IPS DF 6.9 (cell line): ENCODE data around the gene MEI1.

Experiments
- DNase-seq: peaks from one replicate; pipeline ENCODE4 v3.0.0-alpha.2; 2013; ENCODE audit warnings: low read depth, low spot score
- H3K27ac ChIP-seq: one replicate; pipeline ENCODE4 v1.5.1; 2013; ENCODE audit warnings: low read length, control low read depth
- H3K27me3 ChIP-seq: 2 replicates; pipeline ENCODE4 v1.6.1; 2013; ENCODE audit warnings: mild to moderate bottlenecking, low read length; ENCODE audit not compliant: control insufficient read depth, insufficient read depth
- H3K36me3 ChIP-seq: 2 replicates; pipeline ENCODE4 v1.6.1; 2013; ENCODE audit warnings: low read length; ENCODE audit not compliant: control insufficient read depth, insufficient read depth
- H3K4me1 ChIP-seq: 2 replicates; pipeline ENCODE4 v1.6.1; 2013; ENCODE audit warnings: low read length; ENCODE audit not compliant: control insufficient read depth, insufficient read depth
- H3K4me3 ChIP-seq: 2 replicates; pipeline ENCODE4 v1.5.1; 2013; ENCODE audit warnings: mild to moderate bottlenecking, low read length
- H3K9me3 ChIP-seq: 2 replicates; pipeline ENCODE4 v1.6.1; 2013; ENCODE audit warnings: low read length, inconsistent platforms; ENCODE audit not compliant: control insufficient read depth, insufficient read depth
- WGBS: extraction: QIAGEN DNeasy Blood & Tissue Kit; methylation state at CpG from one replicate; pipeline ENCODE4 v1.1.7; 2013; ENCODE audit warnings: mixed read lengths, missing lambda C conversion rate; ENCODE audit not compliant: insufficient read length, insufficient coverage; 5-methylcytosine and 5-hydroxymethylcytosine counted together

MEI1 gene

GRCh38 chr22:41841085-41841712 lies 141.9 kb downstream of the MEI1 start:
- Histone ChIP-seq H3K4me1 (peaks cover 7% of the 10 kb centered on the region), H3K9me3 (no peaks in the 10 kb centered on the region), H3K36me3 (peaks cover 9% of the 10 kb centered on the region; the same call in 1 of the 2 replicates), H3K4me3 (no peak overlapping the region), H3K27me3 (no peaks in the 10 kb centered on the region), H3K27ac (no peak overlapping the region)
- no CpG with 5 or more reads among the region's 3 CpGs for WGBS
- DNase-seq: no peak

- no peaks in the 10 kb centered on the region for H3K9me3 ChIP-seq
- no peak overlapping the region for H3K27ac ChIP-seq
- no CpG with 5 or more reads among the region's 8 CpGs for WGBS
- no peaks in the 10 kb centered on the region for H3K27me3 ChIP-seq
- DNase-seq: no peak
- H3K4me3 ChIP-seq: no peak overlapping the region
- peaks cover 7% of the 10 kb centered on the region; the same call in 1 of the 2 replicates for H3K36me3 ChIP-seq
- peaks cover 13% of the 10 kb centered on the region for H3K4me1 ChIP-seq
These were observed 144.0 kb downstream of the MEI1 start for GRCh38 chr22:41842996-41843970.

GRCh38 chr22:41844036-41844435 lies 144.7 kb downstream of the MEI1 start:
- Histone ChIP-seq H3K9me3 (no peaks in the 10 kb centered on the region), H3K27ac (no peak overlapping the region), H3K4me3 (no peak overlapping the region), H3K27me3 (no peaks in the 10 kb centered on the region), H3K4me1 (peaks cover 16% of the 10 kb centered on the region), H3K36me3 (peaks cover 8% of the 10 kb centered on the region; the same call in 1 of the 2 replicates)
- WGBS: no CpG with 5 or more reads among the region's 1 CpG
- DNase-seq: no peak

GRCh38 chr22:41844513-41844912 lies 145.2 kb downstream of the MEI1 start:
- H3K27me3 ChIP-seq: no peaks in the 10 kb centered on the region
- no peak overlapping the region for H3K27ac ChIP-seq
- no peaks in the 10 kb centered on the region for H3K9me3 ChIP-seq
- H3K4me3 ChIP-seq: no peak overlapping the region
- WGBS: no CpG with 5 or more reads among the region's 3 CpGs
- peaks cover 8% of the 10 kb centered on the region; the same call in 1 of the 2 replicates for H3K36me3 ChIP-seq
- no peak for DNase-seq
- H3K4me1 ChIP-seq: peaks cover 16% of the 10 kb centered on the region

- no CpG with 5 or more reads among the region's 4 CpGs for WGBS
- no peaks in the 10 kb centered on the region for H3K27me3 ChIP-seq
- H3K36me3 ChIP-seq: peaks cover 7% of the 10 kb centered on the region; the same call in 1 of the 2 replicates
- H3K9me3 ChIP-seq: no peaks in the 10 kb centered on the region
- H3K27ac ChIP-seq: no peak overlapping the region
- no peak overlapping the region for H3K4me3 ChIP-seq
- peaks cover 16% of the 10 kb centered on the region for H3K4me1 ChIP-seq
- DNase-seq: no peak
These were observed 146.3 kb downstream of the MEI1 start for GRCh38 chr22:41845380-41846267.

- DNase-seq: no peak
- no CpG with 5 or more reads among the region's 10 CpGs for WGBS
- Histone ChIP-seq H3K36me3 (peaks cover 3% of the 10 kb centered on the region; the same call in 1 of the 2 replicates), H3K4me1 (peaks cover 16% of the 10 kb centered on the region), H3K4me3 (no peak overlapping the region), H3K9me3 (no peaks in the 10 kb centered on the region), H3K27me3 (no peaks in the 10 kb centered on the region), H3K27ac (no peak overlapping the region)
These were observed 147.1 kb downstream of the MEI1 start for GRCh38 chr22:41846268-41846987.

- H3K36me3 ChIP-seq: peaks cover 3% of the 10 kb centered on the region; the same call in 1 of the 2 replicates
- no peaks in the 10 kb centered on the region for H3K27me3 ChIP-seq
- no peaks in the 10 kb centered on the region for H3K9me3 ChIP-seq
- no peak overlapping the region for H3K27ac ChIP-seq
- H3K4me3 ChIP-seq: no peak overlapping the region
- H3K4me1 ChIP-seq: peaks cover 16% of the 10 kb centered on the region
- WGBS: no CpG with 5 or more reads among the region's 2 CpGs
- DNase-seq: no peak
These were observed 148.0 kb downstream of the MEI1 start for GRCh38 chr22:41847300-41847699.

- 0 out of 2 replicates have a peak, but pooled peaks cover 3% of the 10 kb centered on the region for H3K36me3 ChIP-seq
- no peak for DNase-seq
These were observed 149.2 kb downstream of the MEI1 start for GRCh38 chr22:41848468-41848867.

More at GRCh38 chr22:41848468-41848867, 149.2 kb downstream of the MEI1 start:
- Histone ChIP-seq H3K4me1 (peaks cover 16% of the 10 kb centered on the region), H3K27ac (no peak overlapping the region), H3K9me3 (no peaks in the 10 kb centered on the region), H3K27me3 (no peaks in the 10 kb centered on the region), H3K4me3 (no peak overlapping the region)
- no CpG with 5 or more reads among the region's 5 CpGs for WGBS
